Right hindlimb (tissue), 1 donor: ENCODE results near the gene PXDN.
"Not testable (repeated sequence)": the region's sequence is repeated elsewhere in the genome, so short reads cannot be mapped to it uniquely, and the experiment has no call there.

Experiments
- DNase-seq: peaks from one replicate; pipeline ENCODE4 v3.0.0-alpha.2; 2018

The PXDN gene, protein sequence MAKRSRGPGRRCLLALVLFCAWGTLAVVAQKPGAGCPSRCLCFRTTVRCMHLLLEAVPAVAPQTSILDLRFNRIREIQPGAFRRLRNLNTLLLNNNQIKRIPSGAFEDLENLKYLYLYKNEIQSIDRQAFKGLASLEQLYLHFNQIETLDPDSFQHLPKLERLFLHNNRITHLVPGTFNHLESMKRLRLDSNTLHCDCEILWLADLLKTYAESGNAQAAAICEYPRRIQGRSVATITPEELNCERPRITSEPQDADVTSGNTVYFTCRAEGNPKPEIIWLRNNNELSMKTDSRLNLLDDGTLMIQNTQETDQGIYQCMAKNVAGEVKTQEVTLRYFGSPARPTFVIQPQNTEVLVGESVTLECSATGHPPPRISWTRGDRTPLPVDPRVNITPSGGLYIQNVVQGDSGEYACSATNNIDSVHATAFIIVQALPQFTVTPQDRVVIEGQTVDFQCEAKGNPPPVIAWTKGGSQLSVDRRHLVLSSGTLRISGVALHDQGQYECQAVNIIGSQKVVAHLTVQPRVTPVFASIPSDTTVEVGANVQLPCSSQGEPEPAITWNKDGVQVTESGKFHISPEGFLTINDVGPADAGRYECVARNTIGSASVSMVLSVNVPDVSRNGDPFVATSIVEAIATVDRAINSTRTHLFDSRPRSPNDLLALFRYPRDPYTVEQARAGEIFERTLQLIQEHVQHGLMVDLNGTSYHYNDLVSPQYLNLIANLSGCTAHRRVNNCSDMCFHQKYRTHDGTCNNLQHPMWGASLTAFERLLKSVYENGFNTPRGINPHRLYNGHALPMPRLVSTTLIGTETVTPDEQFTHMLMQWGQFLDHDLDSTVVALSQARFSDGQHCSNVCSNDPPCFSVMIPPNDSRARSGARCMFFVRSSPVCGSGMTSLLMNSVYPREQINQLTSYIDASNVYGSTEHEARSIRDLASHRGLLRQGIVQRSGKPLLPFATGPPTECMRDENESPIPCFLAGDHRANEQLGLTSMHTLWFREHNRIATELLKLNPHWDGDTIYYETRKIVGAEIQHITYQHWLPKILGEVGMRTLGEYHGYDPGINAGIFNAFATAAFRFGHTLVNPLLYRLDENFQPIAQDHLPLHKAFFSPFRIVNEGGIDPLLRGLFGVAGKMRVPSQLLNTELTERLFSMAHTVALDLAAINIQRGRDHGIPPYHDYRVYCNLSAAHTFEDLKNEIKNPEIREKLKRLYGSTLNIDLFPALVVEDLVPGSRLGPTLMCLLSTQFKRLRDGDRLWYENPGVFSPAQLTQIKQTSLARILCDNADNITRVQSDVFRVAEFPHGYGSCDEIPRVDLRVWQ (N-terminal part only)

DNA sequence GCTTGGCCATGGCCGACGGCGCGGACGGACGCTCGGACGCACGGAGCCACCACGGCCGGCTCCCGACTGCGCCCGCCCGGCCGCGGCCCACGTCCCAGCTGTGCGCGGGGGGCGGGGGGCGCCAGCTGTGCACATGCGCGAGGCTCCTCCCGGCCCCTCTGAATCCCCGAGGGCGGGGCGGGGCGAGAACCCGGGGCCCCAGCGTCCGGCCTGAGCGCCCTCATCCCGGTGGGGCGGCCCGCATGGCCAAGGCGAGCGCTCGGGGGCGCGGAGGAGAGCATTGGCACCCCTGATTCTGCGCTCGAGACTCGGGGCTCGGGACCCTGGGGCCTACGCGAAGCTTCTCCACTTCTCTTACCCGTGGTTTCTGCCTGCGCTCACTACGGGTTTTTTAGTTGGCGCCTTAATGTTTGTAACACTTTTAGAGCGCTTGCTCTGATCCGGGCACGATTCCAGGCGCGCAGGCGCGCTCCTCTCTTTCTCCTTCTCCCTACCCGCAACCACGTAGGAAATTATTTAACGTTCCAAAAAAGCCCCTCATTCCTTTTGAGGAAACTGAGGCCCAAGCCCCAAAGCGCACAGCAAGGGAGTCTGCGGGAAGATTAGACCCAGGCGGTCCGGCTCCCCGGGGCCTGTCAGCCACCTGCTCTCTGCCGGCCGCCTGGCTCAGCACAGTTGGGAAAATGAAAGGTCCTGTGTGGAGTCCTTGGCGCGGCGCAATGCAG, at the start of gene PXDN:
TSS of gene PXDN (minus strand) at position 70 of the 725 bp plus-strand sequence. CDS start at position 10, 60 bp downstream.
- DNase-seq = peak; percentile 89

DNA sequence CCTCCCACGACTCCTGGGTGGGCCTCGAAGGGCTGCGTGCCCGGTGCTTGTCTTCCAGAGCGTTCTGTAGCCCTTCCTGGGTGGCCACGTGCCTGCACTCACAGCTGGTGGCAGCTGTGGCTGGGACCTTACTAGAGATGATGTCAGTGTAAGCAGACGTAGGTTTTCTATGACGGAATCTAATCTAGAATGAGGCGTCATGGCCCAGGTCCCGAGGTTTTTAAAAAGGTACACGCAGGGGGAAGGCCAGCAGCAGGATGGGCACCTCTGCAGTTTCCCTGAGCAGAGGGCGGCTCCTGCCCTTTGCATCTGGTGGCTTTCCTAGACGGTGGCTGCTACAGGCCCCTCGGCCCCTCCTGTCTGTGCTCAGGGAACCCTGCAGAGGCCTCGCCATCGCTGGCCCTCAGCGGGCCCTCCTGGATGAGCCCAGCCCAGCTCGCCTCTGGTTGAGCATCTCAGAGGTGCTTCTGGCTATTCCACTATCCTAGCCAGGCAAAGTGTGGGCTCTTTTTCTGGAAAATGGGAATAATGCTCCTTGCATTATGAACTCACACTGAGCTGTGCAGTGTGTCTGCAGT, 49.6 kb upstream of the PXDN start:
- DNase-seq = no peak

DNA sequence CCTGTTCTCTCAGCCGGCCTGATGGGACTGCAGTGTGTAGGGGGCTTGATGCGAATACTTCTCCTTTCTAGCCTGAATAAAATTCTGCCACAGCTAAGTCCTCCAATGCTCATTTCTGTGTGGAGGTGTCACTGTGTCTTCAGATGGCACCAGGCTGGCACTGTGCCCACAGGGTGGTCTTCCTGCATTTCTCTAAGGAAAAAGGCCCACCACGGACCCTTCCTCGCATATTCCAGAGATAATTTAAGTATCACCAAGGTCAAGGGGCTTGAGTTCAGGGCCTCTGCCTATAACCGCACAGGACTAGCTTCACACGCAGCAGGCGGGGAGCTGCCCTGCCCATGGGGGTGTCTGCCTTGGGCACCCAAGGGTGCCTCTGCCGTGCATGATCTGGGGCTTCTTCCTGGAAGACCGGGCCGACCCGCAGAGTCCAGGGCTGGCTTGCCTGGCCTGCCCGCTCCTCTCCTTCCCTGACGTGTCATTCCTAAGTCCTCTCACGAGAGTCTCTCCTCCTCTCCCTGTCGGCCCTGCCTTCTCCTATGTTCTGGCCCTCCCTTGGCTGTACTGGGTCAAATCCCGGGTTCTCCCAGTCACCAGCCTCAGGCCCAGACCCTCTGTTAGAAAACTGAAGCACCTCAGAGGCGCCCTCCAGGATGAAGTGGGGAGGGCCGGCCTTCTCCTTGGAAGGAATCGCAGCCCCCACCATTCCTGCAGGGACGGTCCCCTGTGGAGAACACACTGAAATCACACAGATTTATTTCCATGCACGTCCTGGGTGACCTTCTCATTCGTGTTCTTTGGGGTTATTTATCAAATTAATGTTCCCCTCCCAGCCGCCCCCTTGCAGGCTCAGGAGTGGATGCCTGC, 48.9 kb upstream of the PXDN start:
- no peak for DNase-seq

DNA sequence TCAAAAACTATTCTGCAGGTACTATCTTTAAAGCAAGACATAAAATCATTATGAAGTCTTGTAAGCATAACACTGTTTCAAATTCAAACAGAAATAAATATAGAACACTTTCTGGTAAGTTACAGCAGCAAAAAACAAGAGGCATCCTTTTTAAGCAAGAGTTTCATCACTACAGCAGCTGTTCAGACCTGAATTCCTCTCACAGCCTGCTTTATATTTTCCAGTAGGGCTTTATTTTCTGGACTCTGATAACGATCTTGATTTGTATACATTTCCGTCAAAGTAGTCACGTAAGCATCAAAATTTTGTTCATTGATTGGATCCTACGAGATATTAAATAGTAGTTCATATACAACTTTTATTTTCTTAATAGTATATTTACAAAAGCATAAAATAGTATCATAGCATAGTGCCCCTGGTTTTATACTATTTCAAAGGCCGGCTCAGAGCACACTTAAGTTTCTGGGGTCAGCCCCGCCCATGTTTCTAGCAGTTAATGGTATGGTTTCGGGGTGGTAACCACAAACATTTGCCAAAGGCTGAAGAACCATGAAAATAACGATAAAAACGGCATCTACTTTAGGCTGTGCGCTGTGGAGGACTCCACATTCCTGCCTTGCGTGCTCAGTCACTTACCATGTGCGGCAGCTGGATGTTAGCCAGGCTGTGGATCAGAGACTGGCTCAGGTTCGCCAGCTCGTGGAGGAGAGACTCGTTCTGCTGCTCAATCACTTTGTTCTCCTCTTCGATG, 47.5 kb upstream of the PXDN start:
- DNase-seq = peak; percentile 68

DNA sequence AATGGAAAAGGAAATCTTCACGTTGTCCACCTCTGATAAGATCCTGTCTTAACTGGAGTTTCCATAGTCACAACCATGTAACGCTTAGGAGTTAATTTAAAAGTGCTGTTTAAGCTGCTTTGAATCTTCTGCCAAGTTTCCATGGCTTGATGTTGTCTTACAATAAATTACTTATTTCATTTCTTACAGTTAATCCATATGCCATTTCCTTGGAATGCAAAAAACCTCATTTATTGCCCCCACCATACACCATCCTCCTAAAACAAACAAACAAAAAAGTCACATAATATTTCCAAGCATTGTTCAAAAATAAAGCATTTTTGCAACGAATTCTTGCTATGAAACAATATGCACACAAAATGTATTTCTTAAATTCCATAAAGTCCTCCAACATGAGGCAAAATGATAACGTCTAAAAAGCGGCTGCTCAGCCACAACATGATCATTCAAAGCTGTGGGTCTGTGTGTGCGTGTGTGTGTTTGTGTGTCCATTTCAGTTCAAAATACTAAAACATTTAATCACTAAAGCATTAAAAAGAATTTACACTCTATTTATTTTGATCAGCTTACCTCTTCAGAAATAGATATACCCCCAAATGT, 46.8 kb upstream of the PXDN start:
- no peak for DNase-seq

DNA sequence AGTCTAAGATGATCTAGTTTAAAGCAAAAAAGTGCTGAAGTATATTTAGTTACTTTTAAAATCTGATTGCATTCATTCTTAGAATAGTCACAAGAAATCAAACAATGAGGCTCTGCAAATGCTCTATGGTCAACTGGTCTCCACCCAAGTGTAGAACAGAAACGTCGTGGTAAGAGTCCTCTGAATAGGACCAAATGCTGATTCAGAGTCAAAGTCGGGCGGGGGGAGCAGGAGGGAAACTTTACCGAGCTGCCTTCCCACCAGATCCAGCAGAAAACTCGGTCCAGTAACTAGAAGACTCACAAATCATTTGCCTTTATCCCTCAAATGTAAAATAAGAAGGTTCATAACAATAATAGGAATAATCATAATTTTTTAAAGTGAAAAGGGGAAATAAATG, 46.2 kb upstream of the PXDN start:
- DNase-seq = no peak

DNA sequence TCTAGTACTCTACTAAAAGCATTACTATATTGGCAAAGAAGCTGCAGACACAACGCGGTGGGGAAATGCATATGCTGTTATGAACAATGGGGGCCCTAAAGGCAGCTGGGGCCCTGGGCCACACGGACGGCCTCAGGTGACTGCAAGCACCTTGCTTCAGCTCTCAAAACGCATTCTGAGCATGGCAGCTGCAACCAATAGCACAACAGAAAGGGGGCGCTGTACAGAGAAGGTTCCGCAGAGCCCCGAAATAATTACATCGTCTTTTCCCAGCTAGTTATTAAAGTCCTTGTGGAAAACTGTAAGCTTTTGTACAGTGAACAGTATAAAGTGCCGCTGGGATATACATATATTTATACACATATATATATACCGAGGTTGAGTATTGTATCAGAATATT, 45.3 kb upstream of the PXDN start:
- DNase-seq = no peak

DNA sequence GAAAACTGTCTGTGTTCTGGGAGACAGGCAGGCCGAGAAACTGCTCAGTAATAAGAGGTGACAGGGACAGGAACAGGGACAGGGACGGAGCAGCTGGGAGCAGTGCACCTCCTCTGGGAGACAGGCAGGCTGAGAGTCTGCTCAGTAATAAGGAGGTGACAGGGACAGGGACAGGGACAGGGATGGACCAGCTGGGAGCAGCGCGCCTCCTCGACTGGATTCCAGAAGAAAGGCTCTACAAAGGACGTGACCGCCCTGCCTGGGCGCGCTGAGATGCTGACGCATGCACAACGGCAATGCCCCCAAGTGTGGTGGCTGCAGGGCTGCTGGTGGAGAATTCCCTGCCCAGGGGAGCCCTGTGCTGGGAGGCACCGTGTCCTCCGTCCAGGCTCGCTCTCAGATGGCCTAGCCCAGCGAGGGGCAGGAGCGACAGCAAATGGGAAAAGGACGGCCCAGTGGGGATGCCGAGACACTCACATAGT, 44.2 kb upstream of the PXDN start:
- DNase-seq = no peak

DNA sequence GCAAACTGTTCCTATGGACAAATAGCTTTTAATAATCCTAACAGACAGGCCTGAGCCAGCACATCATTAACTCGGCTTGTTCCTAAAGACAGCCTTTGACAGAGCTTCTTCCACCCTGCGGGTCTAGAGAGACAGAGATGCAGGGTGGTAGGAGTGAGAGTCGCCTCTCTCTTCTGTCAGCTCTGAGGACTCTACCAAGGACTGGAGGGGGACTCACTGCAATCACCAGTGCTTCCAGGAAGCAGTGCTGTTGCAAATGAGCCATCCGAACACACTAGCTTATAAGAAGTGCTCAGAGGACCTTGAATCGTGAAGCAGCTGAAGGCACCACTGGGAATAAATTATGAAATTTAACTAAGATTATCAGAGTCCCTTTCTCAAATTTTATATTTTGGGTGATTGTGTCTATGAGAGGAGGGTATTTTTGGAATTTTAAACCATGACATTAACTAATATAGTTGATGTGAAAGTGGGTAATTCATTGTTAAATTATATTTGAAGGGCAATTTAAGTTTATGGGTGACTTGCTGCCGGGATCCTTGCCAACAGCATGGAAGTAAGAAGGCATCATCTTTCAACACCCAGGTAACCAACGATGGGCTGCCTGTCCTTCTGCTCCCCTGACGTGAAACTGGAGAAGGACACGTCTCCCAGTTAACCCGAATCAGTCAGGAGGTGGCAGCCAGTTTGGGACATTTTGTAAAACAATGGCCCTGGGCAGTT, 43.6 kb upstream of the PXDN start:
- DNase-seq = no peak

DNA sequence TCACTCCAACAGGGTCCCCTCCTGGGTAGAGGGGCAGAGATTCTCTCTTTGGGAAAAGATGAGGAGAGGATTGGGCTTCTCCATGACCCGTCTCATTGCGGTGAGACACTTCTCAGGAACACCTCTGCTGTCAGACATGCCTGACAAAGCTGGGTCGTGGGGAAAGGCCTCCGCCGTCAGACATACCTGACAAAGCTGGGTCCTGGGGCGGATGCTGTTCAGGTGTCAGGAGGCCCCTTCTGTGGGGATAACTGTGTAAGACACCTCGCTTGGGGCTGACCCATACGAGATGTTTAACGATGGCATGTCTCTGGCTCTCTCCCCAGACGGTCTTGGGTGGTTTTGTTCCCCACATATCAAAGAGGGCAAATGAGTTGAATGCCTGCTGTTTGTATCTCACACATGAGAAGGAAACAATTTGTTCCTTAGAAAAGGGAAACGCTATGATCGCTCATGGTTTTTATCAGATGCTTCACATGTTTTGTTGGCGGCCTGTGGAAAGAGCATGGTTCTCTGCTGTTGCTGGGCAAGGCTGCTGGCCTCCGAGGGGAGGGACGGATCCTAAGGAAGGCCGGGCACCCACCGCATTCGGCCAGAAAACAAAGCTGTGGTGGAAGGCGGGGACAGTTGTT, 40.8 kb upstream of the PXDN start:
- DNase-seq = no peak

DNA sequence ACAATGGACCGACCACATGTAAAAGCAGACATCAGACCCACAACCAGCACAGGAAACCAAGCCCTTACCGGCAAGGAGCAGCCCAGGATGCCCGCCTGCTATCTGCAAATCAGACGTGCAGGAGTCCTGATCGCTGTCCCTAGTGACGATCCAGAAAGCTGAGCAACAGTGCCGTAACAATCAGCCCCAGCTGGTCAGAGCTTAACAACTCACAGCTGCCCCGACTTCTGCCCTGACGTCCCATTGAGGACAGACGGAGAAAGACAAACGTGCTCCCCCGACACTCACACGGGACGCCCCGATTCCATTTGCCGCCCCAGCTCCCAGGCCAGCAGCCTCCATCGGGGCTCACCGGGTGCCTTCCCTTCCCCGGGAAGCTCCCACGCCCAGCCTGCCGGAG, 39.8 kb upstream of the PXDN start:
- peak; percentile 59 for DNase-seq

DNA sequence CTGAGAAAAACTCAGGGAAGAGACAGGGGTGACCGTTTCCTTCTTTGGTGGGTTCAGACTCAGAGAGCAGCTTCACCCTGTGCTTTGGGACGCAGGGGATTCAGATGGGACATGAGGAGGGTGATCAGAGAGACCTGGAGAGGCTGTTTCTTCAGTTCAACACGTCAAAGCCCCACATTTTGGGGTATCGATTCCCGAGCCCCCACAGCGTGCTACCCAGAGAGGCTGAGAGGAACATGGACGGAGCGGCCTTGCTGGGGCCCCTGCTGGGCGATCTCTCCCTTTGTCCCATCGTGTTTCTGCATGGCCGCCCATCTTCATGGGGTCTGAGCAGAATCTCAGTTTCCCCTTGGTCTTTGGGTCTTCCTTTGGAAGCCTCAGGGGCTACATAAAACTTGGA, 38.2 kb upstream of the PXDN start:
- no peak for DNase-seq

DNA sequence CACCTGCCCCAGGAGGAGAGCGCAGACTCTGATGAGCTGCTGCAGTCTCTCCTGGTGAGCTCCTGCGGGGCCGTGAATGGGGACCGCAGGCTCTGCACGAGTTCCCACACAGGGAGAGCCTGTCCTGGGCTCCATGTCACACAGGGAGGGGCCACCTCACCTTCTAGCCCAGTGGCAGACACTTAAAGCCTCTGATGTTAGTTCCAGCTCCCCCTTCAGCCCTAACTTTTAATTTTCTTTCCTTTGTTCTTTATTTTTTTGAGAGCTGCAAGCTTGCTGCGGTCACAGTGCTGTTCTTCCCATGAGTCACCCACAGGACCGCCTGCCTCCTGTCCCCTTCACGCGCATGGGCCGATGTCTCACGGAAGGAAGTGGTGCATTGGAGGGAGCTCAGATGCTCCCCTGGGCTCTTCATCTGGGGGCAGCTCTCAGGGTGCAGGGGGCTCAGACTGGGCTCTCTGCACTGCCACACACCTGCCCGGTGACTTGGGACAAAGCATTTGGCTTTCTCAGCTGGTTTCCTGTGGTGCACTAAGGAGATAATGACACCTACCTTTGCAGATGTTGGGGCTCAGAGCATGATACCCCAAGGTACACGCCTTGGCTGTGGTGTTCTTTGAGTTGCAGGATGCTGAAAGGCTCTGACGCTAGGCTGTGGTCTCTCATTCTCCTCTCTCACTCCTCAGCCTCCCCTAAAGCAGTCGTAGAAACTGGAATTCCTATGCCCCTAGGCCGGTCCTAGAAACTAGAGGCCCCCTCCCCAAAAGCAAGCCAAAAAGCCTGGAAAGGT, 37.2 kb upstream of the PXDN start:
- no peak for DNase-seq

DNA sequence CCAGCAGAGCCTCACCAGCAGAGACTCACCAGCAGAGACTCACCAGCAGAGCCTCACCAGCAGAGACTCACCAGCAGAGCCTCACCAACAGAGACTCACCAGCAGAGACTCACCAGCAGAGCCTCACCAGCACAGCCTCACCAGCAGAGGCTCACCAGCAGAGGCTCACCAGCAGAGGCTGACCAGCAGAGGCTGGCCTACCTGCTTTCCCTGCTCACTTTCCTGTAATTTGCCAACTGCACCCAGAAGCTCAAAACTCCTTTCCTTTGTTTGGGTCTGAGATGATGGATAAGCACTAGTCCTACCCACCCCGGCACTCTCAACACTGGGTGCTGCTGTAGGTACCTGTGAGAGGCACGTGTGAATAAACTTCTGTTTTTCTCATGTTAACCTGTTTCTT, 36.4 kb upstream of the PXDN start:
- DNase-seq = no peak

DNA sequence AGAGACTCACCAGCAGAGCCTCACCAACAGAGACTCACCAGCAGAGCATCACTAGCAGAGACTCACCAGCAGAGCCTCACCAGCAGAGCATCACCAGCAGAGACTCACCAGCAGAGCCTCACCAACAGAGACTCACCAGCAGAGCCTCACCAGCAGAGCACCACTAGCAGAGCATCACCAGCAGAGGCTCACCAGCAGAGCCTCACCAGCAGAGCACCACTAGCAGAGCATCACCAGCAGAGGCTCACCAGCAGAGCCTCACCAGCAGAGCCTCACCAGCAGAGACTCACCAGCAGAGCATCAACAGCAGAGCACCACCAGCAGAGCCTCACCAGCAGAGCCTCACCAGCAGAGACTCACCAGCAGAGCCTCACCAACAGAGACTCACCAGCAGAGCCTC, 35.7 kb upstream of the PXDN start:
- not testable (repeated sequence) for DNase-seq

DNA sequence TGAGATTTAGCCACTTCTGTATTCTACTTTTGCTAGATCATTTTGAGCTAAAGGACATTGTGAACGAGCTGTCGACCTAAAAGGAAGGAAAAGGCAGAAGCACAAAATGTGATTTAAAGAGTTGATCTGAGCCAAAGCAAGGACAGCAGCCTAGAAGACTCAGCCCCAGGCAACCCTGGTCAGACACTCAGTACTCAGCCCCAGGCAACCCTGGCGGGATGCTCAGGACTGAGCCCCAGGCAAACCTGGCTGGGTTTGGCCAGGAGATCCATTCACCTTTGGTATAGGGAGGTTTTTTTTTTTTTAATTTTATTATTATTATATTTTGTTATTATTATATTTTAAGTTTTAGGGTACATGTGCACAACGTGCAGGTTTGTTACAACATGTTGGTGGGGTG, 34.3 kb upstream of the PXDN start:
- no peak for DNase-seq

DNA sequence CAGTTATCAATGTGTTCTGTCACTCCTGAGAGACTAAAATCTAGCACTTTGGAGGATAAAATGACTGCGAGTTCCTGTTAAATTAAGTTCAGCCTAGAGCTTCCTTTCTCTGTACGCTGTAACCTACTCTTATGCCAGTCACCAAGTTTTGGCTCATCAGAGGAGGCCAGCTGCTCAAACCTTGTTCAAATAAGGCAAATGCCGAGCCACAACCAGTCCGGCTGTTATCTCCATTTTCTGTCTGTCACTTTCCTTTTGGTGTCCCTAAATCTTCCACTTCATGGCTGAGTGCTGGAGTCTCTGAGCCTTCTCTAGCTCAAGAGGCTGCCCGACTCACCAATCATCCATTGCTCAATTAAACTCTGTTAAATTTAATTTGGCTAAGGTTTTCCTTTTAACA, 33.5 kb upstream of the PXDN start:
- no peak for DNase-seq

DNA sequence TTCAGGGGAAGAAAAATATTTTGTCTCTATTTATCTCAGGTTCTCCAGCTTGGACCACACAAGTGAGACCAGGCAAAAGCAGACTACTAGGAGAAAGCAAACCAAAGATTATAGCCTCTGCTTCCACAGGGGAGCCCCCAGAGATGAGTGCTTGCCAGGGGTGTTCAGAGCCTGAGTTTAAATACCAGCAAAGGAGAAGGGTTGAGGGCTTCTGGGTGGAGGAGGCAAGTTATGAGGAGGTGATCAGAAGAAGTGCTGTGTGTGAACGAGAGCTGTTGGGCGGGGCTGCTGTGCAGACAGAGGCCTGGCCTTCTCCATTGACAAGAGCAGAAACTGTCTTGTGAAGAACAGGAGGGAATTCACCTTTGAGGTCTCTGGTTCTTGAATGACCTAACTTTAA, 32.8 kb upstream of the PXDN start:
- no peak for DNase-seq
